MV-4-11 (cell line): ENCODE results near the gene HIVEP2.

ENCODE experiments used
- DNase-seq: peaks from one replicate; lab custom pipeline; 2025; lab: John Stamatoyannopoulos, UW

Gene HIVEP2

DNA sequence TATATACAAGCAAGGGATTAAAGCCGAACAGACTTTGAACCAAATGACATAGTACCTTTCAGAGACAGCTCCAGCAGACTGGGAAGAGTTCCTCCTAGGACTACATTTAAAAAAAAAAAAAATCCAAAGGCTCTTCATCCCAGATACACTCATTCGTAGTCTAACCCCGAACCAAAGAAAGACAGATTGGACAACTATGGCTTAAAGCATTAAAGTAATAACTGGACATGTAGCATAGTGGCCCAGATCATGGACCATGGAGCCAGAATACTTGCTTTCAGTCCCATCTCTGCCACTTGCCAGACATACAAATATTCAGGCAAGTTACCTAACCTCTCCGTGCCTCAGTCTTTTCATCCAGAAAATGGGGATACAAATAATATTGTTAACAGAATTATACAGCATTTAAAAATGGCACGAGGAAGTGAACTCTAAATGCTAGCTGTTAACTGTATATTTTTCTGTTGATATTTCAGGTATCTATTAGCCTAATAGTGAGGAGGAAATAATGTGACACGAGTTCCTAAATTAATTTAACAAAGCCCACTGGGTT is 123.7 kb downstream of the HIVEP2 start:
- DNase-seq: no peak

DNA sequence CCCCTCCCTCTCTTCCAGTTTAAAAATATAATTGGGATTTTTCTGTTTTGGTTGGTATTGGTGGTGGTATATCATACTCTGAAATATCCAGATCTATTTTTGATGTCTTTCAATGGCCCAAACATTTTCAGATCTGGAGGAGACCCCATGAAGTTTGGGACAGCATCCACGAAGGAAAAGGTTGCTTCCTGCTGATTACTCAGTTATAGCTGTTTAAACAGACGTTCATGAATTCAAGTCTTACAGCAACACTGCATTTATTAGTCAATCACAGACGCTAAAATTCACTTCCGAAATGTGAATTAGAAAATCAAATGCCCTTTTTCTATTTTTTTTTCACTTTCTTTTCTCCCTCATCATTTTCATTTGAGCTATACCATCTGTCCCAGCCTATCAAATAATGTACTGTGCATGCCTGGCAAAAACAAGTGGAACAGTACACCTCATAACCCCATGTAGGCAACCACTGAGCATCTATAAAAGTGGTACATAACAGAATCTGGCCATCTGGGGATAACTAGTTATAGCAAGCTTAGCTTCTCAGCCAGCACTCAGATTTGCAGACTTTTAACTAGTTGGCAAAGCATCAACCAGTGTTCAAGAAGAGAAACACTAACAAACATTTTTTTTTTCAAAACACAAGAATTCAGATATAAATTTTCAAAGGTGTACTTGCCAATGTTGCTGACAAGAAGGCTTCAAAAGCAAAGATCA is 124.5 kb downstream of the HIVEP2 start:
- DNase-seq: no peak

DNA sequence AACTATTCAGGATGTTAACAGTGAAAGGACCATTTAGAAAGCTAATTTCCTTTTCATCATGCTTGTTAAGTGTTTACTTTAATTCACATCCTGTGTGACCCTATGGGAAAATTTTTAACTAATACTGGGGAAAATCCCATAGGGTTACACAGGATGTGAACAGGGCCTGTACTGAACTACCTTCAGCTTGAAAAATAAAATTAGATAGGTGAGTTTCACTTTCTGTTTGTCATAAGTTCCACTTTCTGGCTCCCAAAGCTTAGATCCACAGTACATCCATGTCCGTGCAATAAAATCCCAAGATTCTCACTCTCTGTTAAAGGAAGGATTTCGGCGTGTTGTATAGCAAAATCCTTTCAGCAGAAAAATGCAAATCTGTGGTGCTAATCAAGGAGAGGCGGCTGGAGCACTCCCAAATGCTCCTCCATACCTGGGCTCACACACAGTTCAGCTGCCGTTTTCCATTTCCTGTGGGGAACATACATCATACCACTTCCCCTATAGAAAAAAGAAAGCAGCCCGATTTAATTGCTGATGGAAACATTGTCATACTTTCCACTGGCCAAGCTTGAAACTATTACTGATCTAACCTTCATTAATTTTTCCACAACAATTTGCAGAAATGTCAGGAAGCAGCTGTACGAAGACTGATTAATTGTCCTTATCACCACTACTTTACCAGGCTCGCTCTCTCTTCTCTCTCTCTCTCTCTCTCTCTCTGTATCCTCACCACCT is 125.2 kb downstream of the HIVEP2 start:
- DNase-seq: peak; percentile 3

DNA sequence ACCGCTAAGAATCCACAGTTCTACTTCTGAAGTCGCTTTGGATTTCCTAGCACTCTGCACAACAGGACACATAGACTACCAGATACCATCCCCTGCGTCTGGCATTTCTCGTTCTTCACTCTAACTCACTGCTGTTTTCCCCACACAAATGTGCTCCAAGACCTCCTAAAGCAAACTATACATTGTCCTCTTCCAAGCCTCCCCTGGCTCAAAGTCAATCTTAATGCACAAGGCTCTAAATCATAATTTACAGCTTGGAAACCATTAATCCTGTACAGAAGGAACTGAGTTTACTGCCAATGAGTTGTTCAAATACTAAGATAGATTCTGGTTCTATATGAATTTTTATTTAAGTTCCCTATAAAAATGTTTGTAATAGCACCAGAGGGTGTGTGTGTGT is 128.5 kb downstream of the HIVEP2 start:
- no peak for DNase-seq

DNA sequence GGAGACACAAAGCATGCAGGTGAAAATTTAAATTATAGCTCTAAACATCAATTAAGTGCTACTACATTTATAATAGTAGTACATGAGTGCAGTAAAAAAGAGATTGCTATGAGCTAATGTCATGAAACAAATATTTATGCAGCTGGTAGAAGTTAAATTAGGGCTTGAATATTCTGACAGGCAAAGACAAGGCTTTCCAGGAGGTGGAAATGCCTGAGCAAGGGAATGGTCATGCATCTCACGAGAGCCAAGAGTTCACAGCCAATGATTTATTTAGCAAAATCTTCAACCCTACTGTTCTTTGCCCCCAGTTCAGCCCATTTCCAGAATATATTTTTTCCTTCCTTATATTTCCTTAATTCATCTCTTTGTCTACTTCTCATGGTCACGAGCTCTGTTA is 128.9 kb downstream of the HIVEP2 start:
- no peak for DNase-seq

DNA sequence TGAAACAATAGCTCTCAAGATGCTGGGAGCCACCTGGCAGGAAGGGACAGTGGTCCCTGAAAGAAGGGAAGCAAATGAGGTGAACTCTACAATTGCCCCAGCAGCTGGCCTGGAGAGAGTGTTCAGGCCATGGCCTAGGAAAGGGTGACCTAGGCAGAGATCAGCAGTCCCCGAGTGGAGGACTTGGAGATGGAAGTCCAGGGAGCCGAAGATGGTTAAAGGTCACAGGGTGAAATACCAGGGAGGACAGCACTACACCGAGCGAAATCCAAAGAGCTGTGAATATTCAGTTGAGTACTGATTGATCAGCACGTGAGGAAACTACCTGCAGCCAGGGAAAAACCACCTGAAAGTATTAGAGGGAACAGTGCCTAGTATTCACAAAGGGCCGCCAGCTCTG is 133.1 kb downstream of the HIVEP2 start:
- no peak for DNase-seq

DNA sequence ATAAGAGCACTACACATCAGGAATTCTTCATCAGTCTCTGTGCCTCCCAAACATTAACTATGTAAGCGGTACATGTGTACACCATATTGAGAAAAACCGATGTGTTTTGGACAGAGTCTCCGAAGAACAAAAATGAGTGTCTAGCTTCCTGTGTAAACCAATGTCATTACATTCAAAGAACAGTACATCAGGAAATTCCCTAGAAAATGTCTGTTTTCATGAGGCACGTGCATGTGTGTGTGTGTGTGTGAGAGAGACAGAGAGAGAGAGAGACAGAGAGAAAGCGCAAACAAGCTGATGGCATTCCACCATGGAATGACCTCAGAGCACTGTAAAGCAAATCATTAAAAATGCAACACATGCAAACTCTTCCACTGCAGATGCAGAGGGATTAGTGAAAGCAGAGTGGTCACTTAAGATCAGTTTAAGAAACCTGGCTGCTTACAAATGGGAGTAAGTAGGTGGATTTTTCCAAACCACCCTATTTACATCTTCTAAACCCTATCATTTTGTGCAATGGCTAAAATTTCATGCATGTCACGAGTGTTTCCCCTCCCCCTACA is 133.9 kb downstream of the HIVEP2 start:
- DNase-seq: no peak

DNA sequence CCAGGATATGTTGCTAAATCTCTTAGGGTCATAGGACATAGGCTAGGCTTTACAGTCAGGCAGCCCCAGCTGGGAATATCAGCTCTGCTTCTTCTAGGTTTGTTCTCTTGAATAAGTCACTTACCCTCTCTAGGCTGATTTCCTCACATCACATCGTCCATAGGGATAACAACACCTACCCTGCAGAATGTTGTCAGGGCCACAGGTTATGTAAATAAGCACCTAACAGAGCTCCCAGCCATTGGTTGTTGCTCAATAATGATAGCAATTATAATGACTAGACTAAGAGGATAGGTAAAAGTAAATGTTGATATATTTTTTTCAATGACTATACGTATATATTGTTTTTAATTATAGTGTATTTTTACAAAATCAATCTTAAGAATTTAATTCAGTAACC is 135.0 kb downstream of the HIVEP2 start:
- no peak for DNase-seq

DNA sequence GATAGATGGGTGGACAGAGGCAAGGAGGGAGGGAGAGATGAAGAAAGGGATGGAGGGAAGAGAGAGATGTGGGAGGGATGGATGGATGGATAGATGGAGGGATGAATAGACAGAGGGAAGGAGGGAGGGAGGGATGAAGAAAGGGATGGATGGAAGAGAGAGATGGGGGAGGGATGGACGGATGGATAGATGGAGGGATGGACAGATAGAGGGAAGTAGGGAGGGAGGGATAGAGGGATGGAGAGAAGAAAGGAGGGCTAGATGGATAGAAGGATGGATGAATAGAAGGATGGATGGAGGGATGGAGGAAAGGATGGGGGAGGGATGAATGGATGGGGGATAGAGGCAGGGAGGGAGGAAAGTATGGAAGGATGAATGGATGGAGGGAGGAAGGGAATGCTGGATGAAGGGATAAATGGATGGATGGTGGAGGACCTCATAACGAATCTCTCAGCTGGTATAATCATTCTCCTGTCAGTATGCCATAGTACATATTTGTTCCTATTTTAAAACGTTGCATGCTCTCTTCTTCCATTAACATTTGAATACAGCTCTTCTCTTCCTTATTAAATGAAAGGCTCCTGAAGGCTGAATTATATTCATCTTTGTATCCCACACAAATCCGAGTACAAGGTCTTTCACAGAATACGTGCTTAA is 136.4 kb downstream of the HIVEP2 start:
- DNase-seq: no peak

DNA sequence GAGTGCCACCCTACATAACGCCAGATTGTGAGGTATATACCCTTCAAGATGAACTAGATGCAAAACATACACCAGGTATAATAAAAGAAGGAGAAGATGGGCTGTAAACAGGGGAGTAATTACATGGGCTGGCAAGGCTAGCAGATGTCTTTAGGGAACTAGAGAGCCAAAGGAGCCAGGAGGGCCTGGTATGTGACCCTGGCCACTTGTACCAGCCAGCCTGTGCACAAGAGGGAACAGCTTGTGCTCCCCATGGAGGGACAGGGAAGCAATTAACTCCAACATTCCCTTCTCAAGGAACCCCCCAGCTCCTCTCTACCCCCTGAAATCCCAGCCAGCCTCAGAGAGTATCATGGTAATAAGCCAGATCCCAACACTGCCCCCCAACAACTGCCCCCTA is 139.9 kb downstream of the HIVEP2 start:
- DNase-seq: no peak

DNA sequence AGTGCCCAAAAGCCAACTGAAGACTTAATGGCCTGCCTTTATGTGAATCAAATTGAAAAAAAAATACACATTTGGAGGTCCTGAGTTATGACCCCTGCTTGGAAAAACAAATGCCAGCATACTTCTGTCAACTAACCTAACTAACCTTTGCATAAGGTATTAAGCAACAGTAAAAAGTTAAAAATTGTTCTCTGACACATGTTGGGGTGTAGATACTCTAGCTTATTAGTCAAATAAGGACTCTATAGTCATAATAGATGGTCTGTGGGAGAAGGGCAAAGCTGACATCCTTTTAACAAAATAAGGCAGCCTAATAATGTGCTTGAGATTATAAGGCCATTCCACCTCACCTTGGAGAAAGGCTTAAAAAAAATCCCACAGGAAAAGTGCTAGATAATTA is 140.5 kb downstream of the HIVEP2 start:
- no peak for DNase-seq

DNA sequence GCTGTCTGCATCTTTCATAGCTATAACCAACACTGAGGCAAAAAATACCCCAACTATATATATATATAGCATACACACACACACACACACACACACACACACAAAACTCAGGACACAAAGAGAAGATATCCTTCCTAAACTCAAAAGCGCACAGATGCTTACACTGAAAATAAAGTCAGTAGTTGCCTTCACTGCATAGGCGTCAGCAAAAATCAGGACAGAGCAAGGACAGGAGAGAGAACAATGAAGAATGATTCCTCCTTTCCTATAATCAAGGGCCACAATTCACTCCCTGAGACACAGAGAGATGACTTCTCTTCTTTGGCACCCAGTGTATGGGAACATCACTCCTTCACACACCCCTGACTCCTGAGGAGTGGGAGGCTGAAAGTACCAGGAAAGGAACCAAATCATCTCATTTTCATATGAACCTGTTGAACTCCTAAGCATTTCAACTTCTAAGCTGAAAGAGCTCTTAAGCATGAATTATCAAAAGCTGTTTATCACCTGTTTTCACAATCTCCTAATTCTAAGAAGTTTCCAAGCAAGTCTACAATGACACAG is 141.4 kb downstream of the HIVEP2 start:
- DNase-seq: no peak

DNA sequence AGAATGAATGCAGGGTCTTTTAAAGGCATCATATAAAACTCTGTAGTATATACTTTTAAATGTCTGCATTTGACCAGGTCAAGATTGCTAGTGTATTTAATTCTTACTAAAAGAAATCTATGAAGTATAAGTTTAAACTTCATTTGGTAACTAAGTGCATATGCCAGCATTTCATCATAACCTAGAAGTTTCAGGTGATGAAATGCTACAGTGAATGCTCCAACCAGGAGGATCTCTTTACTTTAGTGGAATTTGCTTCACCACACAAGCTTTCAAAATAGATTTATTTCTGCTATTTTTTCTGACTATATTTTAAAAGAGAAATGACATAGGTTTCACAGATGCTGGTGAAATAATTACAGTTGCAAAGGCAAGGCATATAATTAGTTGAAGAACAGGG is 141.9 kb downstream of the HIVEP2 start:
- no peak for DNase-seq

DNA sequence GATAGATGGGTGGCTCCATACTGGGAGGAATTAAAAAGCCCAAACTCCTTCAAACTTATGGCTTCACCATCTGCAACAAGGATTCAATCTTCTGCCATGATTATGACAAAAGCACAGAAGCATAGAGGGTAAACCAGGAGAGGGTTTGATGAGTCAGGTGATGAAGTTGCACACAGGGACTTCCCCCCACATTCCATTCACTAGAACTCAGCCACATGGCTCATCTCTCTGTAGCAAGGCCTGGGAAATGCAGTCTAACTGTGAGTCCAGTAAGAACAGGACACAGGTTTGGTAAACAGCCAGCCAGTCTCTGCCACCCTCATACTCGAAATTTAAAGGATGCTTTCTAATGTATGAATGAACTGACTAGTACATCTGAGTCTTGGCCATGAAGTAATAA is 142.9 kb downstream of the HIVEP2 start:
- no peak for DNase-seq

DNA sequence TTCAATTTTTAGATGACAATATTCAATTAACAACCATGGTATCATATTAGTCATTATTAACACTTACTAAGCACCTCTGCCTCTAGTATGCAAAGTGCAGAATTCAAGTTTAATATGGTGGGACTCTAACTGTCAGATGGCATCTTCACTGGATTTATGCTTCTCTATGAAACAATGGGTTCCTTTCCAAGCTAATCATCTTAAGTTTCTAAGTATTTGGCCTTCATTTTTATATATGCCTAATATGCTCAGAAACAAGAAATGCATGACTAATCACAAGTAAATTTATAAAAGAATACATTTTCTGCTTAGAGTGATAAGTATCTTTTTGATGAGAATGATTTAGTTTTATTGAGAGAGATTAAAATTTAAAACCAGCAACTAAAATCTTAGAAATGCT is 144.7 kb downstream of the HIVEP2 start:
- DNase-seq: no peak

DNA sequence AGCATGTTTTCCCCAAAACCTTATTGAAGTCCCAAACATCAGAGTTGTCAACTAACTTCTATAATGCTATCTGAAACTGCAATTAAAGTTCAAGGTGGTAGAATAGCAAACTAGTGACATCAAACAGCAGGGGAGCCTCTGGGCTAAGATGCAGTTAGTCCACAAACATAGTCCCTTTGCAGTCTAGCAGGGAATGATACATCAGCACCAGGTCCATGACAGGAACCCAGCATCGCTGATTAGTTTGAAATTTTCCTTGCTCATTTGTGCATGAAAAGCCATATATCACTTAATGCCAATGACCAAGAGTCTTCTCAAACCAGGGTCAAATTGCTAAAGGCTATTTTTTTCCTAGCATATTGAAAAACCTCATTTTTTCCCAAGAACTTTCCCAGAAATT is 145.3 kb downstream of the HIVEP2 start:
- no peak for DNase-seq

DNA sequence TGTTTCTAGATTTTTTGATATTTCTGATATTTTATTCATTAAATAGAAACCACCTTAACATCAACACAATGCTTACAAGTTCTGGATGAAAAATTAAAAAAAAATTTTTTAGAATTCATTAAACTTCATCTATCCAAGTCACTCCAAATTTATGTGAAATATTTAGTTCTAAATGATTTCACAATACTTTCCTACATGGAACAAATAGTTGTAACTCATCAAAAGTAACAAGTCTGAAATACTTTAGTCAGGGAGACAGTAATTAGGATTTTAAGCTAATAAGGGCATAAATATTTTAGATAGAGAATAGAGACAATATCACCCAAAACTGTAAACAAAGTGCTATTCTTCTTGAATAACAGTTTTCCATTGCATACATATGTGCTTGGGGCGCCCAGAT is 147.8 kb downstream of the HIVEP2 start:
- no peak for DNase-seq

DNA sequence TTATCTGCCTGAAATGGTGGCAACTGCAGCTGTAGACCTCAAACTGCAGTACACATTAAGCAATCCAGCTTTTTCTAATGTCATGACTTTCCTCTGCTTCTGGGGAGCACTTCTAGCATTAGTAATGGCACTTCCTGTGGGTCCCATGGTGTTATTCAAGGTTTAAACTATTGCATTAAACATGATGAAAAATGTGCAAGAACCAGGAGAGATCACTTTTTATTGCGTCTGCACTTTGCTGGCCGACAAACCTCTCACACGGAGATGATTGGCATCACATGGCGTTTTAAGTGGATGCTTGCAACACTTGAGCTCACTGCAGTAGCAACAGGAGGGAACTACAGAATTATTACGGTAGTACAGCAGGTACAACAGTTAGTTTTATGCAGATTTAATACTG is 148.4 kb downstream of the HIVEP2 start:
- peak; percentile 48 for DNase-seq

DNA sequence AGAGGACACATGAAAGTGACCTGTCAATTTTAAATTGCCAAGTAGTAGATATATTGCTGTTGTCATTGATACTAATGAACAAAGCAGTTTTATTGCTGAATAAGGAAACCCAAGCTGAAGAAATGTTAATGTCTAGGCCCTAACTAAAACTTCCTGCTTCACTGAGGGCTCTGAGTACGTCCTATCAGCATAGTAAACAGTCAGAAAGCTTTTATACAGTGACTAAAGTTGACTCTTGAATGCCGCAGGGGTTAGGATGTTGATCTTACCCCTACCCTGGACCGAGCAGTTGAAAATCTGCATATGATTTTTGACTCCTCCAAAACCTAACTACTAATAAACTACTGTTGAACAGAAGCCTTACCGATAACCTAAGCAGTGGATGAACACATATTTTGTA is 149.0 kb downstream of the HIVEP2 start:
- no peak for DNase-seq

DNA sequence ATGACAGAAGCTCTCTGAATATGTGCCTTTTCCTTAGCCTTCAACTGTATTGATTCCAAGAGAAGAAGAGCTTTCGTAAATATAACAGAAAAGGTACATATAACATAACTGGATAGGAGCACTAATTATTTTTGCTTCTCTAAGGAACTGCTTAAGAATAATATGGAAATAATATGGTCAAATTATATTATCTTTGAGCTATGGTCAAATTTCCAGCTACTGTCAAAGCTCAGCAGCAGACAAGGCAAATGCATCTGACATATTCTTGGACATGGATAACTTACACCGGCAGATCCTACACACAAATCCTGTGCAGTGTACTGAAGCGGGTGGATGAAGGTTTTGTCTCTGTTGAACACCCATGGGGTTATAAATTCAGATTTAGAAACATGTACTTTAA is 150.6 kb downstream of the HIVEP2 start:
- no peak for DNase-seq

DNA sequence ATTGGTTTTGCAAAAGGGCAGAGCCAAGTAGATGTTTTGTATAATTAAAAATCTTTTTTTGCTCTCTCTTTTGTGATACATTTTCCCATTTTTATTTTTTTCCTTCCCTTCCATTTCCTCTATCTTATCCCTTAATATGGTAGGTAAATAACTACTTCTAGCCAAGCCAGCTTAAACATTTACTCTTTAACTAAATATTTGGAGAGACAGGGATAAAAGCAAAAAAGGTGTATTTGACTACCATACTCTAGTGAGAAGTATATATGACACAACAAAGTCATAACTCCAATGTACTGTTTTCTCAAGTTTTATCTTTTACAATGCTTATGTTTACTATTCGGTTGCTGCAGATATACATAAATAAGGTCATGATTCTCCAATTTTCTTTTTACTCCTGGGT is 154.7 kb downstream of the HIVEP2 start:
- DNase-seq: no peak

DNA sequence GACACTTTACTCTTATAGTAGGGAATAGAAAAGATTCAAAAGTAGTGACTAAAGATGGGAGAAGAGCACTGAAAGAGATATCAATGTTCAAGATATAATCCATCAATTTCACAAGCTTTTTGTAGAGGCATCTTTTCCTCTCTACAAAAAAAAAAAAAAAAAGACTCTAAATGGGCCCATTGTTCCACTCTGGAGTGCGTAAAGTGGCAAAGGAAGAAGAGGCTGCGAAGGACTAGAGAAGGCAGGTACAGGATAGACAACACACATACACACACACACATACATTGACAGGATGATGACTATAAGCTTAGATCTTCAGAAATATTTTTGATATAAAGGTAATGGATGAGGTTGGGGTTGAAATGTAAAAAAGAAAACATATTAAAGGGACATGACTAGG is 157.6 kb downstream of the HIVEP2 start:
- no peak for DNase-seq
